HepG2 (cell line): ENCODE measurements around the gene PCSK6. TPM values are rescaled to one million over a fixed set of nuclear protein-coding genes. Genes with fewer than 3 reads are reported as not detected.

ENCODE experiments used
- GTF3A ChIP-seq: sonication (generic); formaldehyde crosslinking; conservative IDR thresholded peaks from 2 replicates; pipeline ENCODE4 v1.4.0; 2020; ENCODE audit warnings: mild to moderate bottlenecking, missing genetic modification reagents
- ISL2 ChIP-seq: sonication (generic); formaldehyde crosslinking; IDR thresholded peaks from 2 replicates; pipeline ENCODE4 v1.5.0; 2020; ENCODE audit warnings: missing genetic modification reagents
- NBN ChIP-seq: fragments of 450-650 bp; conservative IDR thresholded peaks from 2 replicates; pipeline ENCODE4 v1.6.1; 2017
- NFAT5 ChIP-seq: sonication (generic); formaldehyde crosslinking; IDR thresholded peaks from 2 replicates; pipeline ENCODE4 v1.4.0; 2020; ENCODE audit warnings: missing genetic modification reagents
- NFE2L2 ChIP-seq: fragments of 150-350 bp; IDR thresholded peaks from 2 replicates; pipeline ENCODE4 v1.6.1; 2014; ENCODE audit warnings: low read length
- NR0B2 ChIP-seq: sonication (generic); formaldehyde crosslinking; IDR thresholded peaks from 2 replicates; pipeline ENCODE4 v1.4.0; 2020; ENCODE audit warnings: mild to moderate bottlenecking, missing genetic modification reagents
- PHF21A ChIP-seq: sonication (generic); formaldehyde crosslinking; IDR thresholded peaks from 2 replicates; pipeline ENCODE4 v1.5.0; 2020; ENCODE audit warnings: mild to moderate bottlenecking, missing genetic modification reagents
- PITX1 ChIP-seq: sonication (generic); formaldehyde crosslinking; IDR thresholded peaks from 2 replicates; pipeline ENCODE4 v1.5.1; 2020; ENCODE audit warnings: mild to moderate bottlenecking, missing genetic modification reagents
- SP4 ChIP-seq: sonication (generic); formaldehyde crosslinking; IDR thresholded peaks from 2 replicates; pipeline ENCODE4 v1.8.1; 2023; ENCODE audit warnings: mild to moderate bottlenecking, missing genetic modification reagents
- SRSF4 ChIP-seq: fragments of 200-400 bp; formaldehyde crosslinking; IDR thresholded peaks from one replicate; pipeline ENCODE4 v1.6.1; 2018; ENCODE audit warnings: mild to moderate bottlenecking, low read depth, low read length, moderate library complexity; ENCODE audit not compliant: poor library complexity, severe bottlenecking
- USF2 ChIP-seq, 2 experiments: sonication (generic) in 1 of 2; formaldehyde crosslinking in 1 of 2; IDR thresholded peaks; 2 replicates each; pipeline versions ENCODE4 v1.5.1 to v1.6.1; 2011 to 2020; ENCODE audit warnings: borderline replicate concordance in 1 of 2, low read depth in 1 of 2, low read length in 1 of 2, mild to moderate bottlenecking in 1 of 2, missing genetic modification reagents in 1 of 2, moderate library complexity in 1 of 2
- ZBTB37 ChIP-seq: sonication (generic); formaldehyde crosslinking; IDR thresholded peaks from 2 replicates; pipeline ENCODE4 v1.4.0; 2020; ENCODE audit warnings: mild to moderate bottlenecking, missing genetic modification reagents
- ZNF235 ChIP-seq: sonication (generic); formaldehyde crosslinking; IDR thresholded peaks from 2 replicates; pipeline ENCODE4 v1.8.1; 2023; ENCODE audit warnings: mild to moderate bottlenecking, missing genetic modification reagents, borderline replicate concordance
- ZNF3 ChIP-seq: IDR thresholded peaks from 2 replicates; pipeline ENCODE4 v1.7.0; 2017; ENCODE audit warnings: inconsistent platforms
- ZNF317 ChIP-seq: sonication (generic); formaldehyde crosslinking; IDR thresholded peaks from 2 replicates; pipeline ENCODE4 v1.5.0; 2020; ENCODE audit warnings: mild to moderate bottlenecking, missing genetic modification reagents
- ZNF44 ChIP-seq: sonication (generic); formaldehyde crosslinking; IDR thresholded peaks from 2 replicates; pipeline ENCODE4 v1.5.1; 2020; ENCODE audit warnings: mild to moderate bottlenecking, missing genetic modification reagents
- ZNF569 ChIP-seq: sonication (generic); formaldehyde crosslinking; IDR thresholded peaks from 2 replicates; pipeline ENCODE4 v1.5.0; 2020; ENCODE audit warnings: mild to moderate bottlenecking, missing genetic modification reagents, moderate library complexity, borderline replicate concordance
- ZNF737 ChIP-seq: sonication (generic); formaldehyde crosslinking; IDR thresholded peaks from 2 replicates; pipeline ENCODE4 v1.5.0; 2020; ENCODE audit warnings: missing genetic modification reagents, mild to moderate bottlenecking, borderline replicate concordance
- polyA plus RNA-seq, 8 experiments: library from polyadenylated mRNA; depleted of rRNA in 3 of 8; stranded (reverse) in 7 of 8; unstranded in 1 of 8; fragments of >200 nt; fragmentation: Illumina TruSeq in 4 of 8; extraction: Trizol in 4 of 8; gene quantifications; 2 replicates each; pipeline versions ENCODE4 v1.2.1 to v1.2.3, GENCODE V29; 2011 to 2016; ENCODE audit warnings: low read depth in 4 of 8, missing spikeins in 1 of 8, mixed read lengths in 1 of 8; ENCODE audit not compliant: insufficient read depth in 1 of 8
- total RNA-seq, 5 experiments: library from RNA; depleted of rRNA; stranded (reverse); fragments of >200 nt; fragmentation: Illumina TruSeq; extraction: Trizol; gene quantifications; 2 replicates each; pipeline ENCODE4 v1.2.3, GENCODE V29; 2016; ENCODE audit warnings: low read depth in 1 of 5

PCSK6 gene
- total and polyA plus RNA-seq, 2 of the 13 experiments (the other 11 are each of a cell fraction or from before 2014, with no cell fraction given): 56.5 to 155 TPM

GRCh38 chr15:101445562-101446517 lies 43.7 kb downstream of the PCSK6 start (continued):
- TF ChIP-seq NFAT5 (CRISPR knock-in tag) (no peak), ZNF3 (0 out of 2 replicates have a peak, but pooled peaks have one; percentile 17), ZNF317 (CRISPR knock-in tag) (peak; percentile 45; the same call in 1 of the 2 replicates), PITX1 (CRISPR knock-in tag) (peak; percentile 39; the same call in 1 of the 2 replicates), ISL2 (CRISPR knock-in tag) (peak; percentile 91), SP4 (no peak), GTF3A (CRISPR knock-in tag) (no peak), ZBTB37 (no peak), NFE2L2 (no peak), ZNF44 (CRISPR knock-in tag) (no peak), ZNF235 (no peak; the same call in 1 of the 2 replicates), USF2 (IDR thresholded peaks at IDR 0.05; ENCODE audit: low read depth, low read length) (no peak), USF2 (CRISPR knock-in tag; IDR thresholded peaks at IDR 0.05; ENCODE audit: borderline replicate concordance) (0 out of 2 replicates have a peak, but pooled peaks have one; percentile 29), PHF21A (CRISPR knock-in tag) (peak; percentile 83; the same call in 1 of the 2 replicates), NR0B2 (CRISPR knock-in tag) (no peak), ZNF737 (CRISPR knock-in tag) (no peak), ZNF569 (no peak), NBN (no peak), SRSF4 (no peak)
